ENCODE data around the gene ANKRD45.

DNA sequence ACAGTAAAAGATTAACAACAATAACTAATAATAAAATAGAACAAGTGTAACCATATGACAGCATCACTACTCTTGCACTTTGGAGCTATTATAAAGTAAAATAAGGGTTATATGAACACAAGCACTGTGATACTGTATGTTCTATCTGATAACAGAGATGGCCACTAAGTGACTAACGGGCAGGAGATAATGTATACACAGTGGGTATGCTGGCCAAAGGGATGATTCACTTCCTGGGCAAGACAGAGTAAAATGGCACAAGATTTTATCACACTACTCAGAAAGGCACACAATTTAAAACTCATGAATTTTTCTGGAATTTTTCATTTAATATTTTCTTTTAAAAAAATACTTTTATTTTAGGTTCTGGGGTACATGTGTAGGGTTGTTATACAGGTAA is 79.1 kb downstream of the ANKRD45 start:
- TF ChIP-seq EZH2phosphoT487 (IDR thresholded peaks at IDR 0.05), result no peak
- TF ChIP-seq CTCF (IDR thresholded peaks at IDR 0.05), result no peak
- no peak for TF ChIP-seq EZH2 (IDR thresholded peaks at IDR 0.05)
